HG03175 (cell line): ENCODE measurements around the gene CAVIN2.
"Not testable (repeated sequence)": the region's sequence is repeated elsewhere in the genome, so short reads cannot be mapped to it uniquely, and the experiment has no call there.

Experiments used
- ATAC-seq: cut with Tn5 transposase; IDR thresholded peaks from one replicate; pipeline ENCODE4 v1.9.1; 2021; ENCODE audit warnings: mild to moderate bottlenecking, moderate library complexity; ENCODE audit not compliant: unreplicated experiment

CAVIN2 gene

GRCh38 chr2:191802180-191802579, 44.7 kb downstream of the CAVIN2 start:
- ATAC-seq: no peak

GRCh38 chr2:191800874-191801273, 46.0 kb downstream of the CAVIN2 start:
- no peak for ATAC-seq

GRCh38 chr2:191799526-191799925, 47.4 kb downstream of the CAVIN2 start:
- no peak for ATAC-seq

- ATAC-seq: no peak
These were observed 48.7 kb downstream of the CAVIN2 start for GRCh38 chr2:191797942-191798876.

DNA sequence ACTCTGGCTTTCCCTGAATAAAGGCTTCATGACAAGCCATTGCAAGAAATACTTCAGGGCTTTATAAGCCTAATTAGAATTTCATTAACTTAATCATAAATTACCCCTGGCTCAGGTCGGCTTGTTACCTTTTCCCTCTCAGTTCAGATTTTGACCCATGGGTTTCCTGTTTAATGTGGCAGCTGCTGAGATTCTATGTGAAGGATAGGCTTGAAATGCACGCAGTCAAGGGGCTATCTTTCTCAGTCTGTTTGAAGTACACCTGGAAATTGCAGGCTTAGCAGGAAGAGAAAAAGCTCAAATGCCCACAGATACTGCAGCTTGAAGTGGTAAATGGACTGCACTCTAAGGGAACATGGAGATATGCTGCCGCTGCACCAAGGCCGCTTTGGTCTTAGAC, 49.4 kb downstream of the CAVIN2 start:
- ATAC-seq: no peak

GRCh38 chr2:191795715-191796114, 51.2 kb downstream of the CAVIN2 start:
- no peak for ATAC-seq

DNA sequence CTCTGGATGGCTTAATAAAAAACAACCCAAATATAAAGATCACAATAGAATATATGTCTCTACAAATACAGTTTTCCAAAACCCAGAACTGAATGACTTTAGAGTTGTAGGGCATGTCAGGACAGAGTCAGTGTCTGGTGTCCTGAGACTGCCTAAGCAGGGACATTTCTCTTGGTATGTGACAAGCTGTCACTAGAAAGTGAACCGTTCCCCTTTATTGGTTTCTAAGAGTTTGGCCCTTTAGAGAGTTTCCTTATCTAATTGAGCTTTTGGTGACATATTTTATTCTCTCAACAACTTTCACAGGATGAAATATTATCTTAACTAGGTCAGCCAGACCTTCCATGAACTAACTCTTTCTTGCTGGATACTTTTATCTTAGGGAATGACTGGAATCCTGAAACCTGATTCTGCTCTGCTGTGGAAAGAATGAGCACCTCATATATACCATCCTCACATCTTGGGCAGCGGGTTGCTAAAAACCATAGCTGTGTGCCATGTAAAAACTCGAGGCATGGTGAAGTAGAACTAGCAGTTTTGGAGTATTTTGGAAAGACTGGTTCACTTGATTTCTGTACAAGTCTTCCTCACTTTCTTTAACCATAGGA, 54.8 kb downstream of the CAVIN2 start:
- no peak for ATAC-seq

DNA sequence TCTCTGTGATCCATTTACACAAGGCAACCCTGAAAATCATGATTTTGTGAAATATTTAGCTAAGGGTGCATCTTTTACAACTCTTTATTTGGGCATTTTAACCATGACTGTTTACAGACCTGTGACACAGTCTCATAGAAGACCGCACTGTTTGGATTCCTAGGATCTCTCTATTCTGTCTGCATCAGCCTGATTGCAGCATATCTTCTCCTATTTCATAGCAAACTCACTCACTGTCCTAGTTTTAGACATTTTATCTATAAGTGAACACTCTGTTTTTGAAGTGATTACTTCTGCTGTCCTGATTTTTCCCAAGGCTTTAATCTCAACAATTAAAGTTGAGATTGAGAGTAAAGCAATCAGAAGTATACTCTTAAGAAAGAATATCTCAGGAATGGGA, 56.2 kb downstream of the CAVIN2 start:
- no peak for ATAC-seq

DNA sequence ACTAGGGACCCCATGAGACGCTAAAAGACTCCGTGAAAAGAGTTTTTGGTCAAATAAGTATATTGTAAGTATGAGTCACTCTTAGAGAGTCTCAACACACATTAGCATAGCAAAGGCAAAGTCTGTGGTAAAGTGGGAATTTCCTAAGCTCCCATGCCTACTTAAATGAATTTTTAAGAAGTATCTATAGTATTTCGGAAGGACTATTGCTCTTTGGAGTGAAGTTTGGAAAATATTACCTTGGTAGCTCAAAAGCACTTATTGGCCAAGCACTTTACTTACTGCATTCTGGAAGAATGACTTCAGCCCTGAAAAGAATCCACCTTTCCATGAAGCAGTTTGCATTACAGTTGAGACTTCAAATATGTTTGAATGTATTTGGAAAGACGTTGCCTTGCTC, 57.1 kb downstream of the CAVIN2 start:
- ATAC-seq: no peak

DNA sequence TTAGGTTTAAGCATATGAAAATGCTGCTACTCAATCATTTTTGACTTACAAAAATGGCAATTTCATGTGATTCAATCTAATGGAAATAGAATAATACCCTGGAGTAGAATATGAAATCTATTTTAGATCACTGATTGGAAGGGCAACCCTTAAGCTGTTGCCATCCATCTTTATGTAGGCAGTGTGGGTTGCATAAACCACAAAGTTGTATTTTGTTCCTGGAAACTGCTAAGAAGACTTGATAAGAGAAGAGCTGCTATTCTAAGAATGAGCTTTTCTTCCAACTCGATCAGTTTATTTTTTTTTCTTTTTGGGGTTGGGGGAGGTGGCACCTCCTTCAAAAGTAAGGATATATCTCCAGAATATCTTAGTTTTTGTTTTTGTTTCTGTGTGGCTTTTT, 60.2 kb downstream of the CAVIN2 start:
- ATAC-seq: no peak

GRCh38 chr2:191785651-191786050, 61.2 kb downstream of the CAVIN2 start:
- not testable (repeated sequence) for ATAC-seq
